Non-pigmented ciliary epithelial cell (primary cell): ENCODE measurements around the gene ANAPC16.
"Not testable (repeated sequence)": the region's sequence is repeated elsewhere in the genome, so short reads cannot be mapped to it uniquely, and the experiment has no call there.

ENCODE experiments used
- DNase-seq: peaks from one replicate; pipeline ENCODE4 v3.0.0-alpha.2; 2010; ENCODE audit warnings: low read depth

The ANAPC16 gene

GRCh38 chr10:72278668-72279393, 63.0 kb downstream of the ANAPC16 start:
- DNase-seq = no peak

GRCh38 chr10:72279587-72279986, 63.8 kb downstream of the ANAPC16 start:
- not testable (repeated sequence) for DNase-seq

GRCh38 chr10:72283131-72283530, 67.3 kb downstream of the ANAPC16 start:
- DNase-seq = no peak
